H9 (cell line): ENCODE measurements around the gene SRPK2. TPM values are rescaled to one million over a fixed set of nuclear protein-coding genes. Genes with fewer than 3 reads are reported as not detected.

Experiments used
- DNase-seq: peaks from one replicate; pipeline ENCODE4 v3.0.0-alpha.2; 2017
- H2AFZ ChIP-seq: one replicate; pipeline ENCODE4 v1.6.1; 2013; ENCODE audit warnings: mild to moderate bottlenecking, low read length, control low read depth, moderate library complexity
- H2AK5ac ChIP-seq: 2 replicates; pipeline ENCODE4 v1.6.1; 2013; ENCODE audit warnings: low read length, control low read depth, mixed read lengths; ENCODE audit not compliant: insufficient read length
- H2BK120ac ChIP-seq: one replicate; pipeline ENCODE4 v1.6.1; 2013; ENCODE audit warnings: low read depth, mild to moderate bottlenecking, low read length, control low read depth, inconsistent platforms; ENCODE audit not compliant: poor library complexity, severe bottlenecking
- H2BK12ac ChIP-seq: 2 replicates; pipeline ENCODE4 v1.6.1; 2013; ENCODE audit warnings: low read length, control low read depth, mixed read lengths, low read depth; ENCODE audit not compliant: insufficient read length
- H2BK15ac ChIP-seq: 2 replicates; pipeline ENCODE4 v1.6.1; 2013; ENCODE audit warnings: low read depth, low read length, control low read depth
- H2BK20ac ChIP-seq: one replicate; pipeline ENCODE4 v1.6.1; 2013; ENCODE audit warnings: low read depth, mild to moderate bottlenecking, low read length, control low read depth, inconsistent platforms; ENCODE audit not compliant: poor library complexity, severe bottlenecking
- H2BK5ac ChIP-seq: 2 replicates; pipeline ENCODE4 v1.6.1; 2013; ENCODE audit warnings: low read length, control low read depth, mixed read lengths; ENCODE audit not compliant: insufficient read length
- H3K14ac ChIP-seq: 2 replicates; pipeline ENCODE4 v1.6.1; 2013; ENCODE audit warnings: low read length, control low read depth; ENCODE audit not compliant: insufficient read depth
- H3K18ac ChIP-seq: 2 replicates; pipeline ENCODE4 v1.6.1; 2013; ENCODE audit warnings: low read depth, mild to moderate bottlenecking, mixed read lengths, low read length, control low read depth; ENCODE audit not compliant: insufficient read length
- H3K23ac ChIP-seq: 2 replicates; pipeline ENCODE4 v1.6.1; 2013; ENCODE audit warnings: low read length, control low read depth, mixed read lengths, low read depth; ENCODE audit not compliant: insufficient read length
- H3K23me2 ChIP-seq: 2 replicates; pipeline ENCODE4 v1.6.1; 2013; ENCODE audit warnings: low read depth, mild to moderate bottlenecking, mixed read lengths, low read length, control low read depth; ENCODE audit not compliant: insufficient read length, poor library complexity, severe bottlenecking
- H3K27ac ChIP-seq: 2 replicates; pipeline ENCODE4 v1.5.1; 2013; ENCODE audit warnings: low read length, control low read depth, mixed read lengths, low read depth; ENCODE audit not compliant: insufficient read length
- H3K27me3 ChIP-seq: 2 replicates; pipeline ENCODE4 v1.6.1; 2013; ENCODE audit warnings: low read length, control low read depth, inconsistent platforms; ENCODE audit not compliant: insufficient read depth
- H3K4ac ChIP-seq: 2 replicates; pipeline ENCODE4 v1.6.1; 2013; ENCODE audit warnings: low read depth, mild to moderate bottlenecking, control low read depth, inconsistent platforms, low read length, moderate library complexity
- H3K4me1 ChIP-seq: 2 replicates; pipeline ENCODE4 v1.6.1; 2013; ENCODE audit warnings: low read length, control low read depth, inconsistent platforms; ENCODE audit not compliant: insufficient read depth
- H3K4me2 ChIP-seq: 2 replicates; pipeline ENCODE4 v1.6.1; 2013; ENCODE audit warnings: low read length, control low read depth, mixed read lengths; ENCODE audit not compliant: insufficient read length, insufficient read depth
- H3K56ac ChIP-seq: 2 replicates; pipeline ENCODE4 v1.6.1; 2013; ENCODE audit warnings: low read depth, mild to moderate bottlenecking, mixed read lengths, low read length, control low read depth; ENCODE audit not compliant: insufficient read length
- H3K79me1 ChIP-seq: 2 replicates; pipeline ENCODE4 v1.6.1; 2013; ENCODE audit warnings: low read depth, mild to moderate bottlenecking, moderate library complexity, low read length, control low read depth, inconsistent platforms; ENCODE audit not compliant: insufficient read depth, poor library complexity, severe bottlenecking
- H3K79me2 ChIP-seq: 2 replicates; pipeline ENCODE4 v1.6.1; 2013; ENCODE audit warnings: low read length, control low read depth, inconsistent platforms; ENCODE audit not compliant: insufficient read depth
- H3K9ac ChIP-seq: 2 replicates; pipeline ENCODE4 v1.6.1; 2013; ENCODE audit warnings: low read length, control low read depth, mixed read lengths; ENCODE audit not compliant: insufficient read length; ENCODE audit errors: extremely low read depth
- H3K9me3 ChIP-seq: one replicate; pipeline ENCODE4 v1.6.1; 2013; ENCODE audit warnings: low read depth, low read length, inconsistent platforms; ENCODE audit not compliant: control insufficient read depth
- H3T11ph ChIP-seq: one replicate; pipeline ENCODE4 v1.6.1; 2013; ENCODE audit warnings: mild to moderate bottlenecking, low read length, control low read depth, inconsistent platforms
- H4K20me1 ChIP-seq: one replicate; pipeline ENCODE4 v1.6.1; 2013; ENCODE audit not compliant: control insufficient read depth, insufficient read length, insufficient read depth
- H4K5ac ChIP-seq: 2 replicates; pipeline ENCODE4 v1.6.1; 2013; ENCODE audit warnings: low read depth, mild to moderate bottlenecking, mixed read lengths, low read length, control low read depth; ENCODE audit not compliant: insufficient read length
- H4K8ac ChIP-seq: replicated peaks from 2 replicates; pipeline ENCODE4 v1.6.1; 2013; ENCODE audit warnings: low read length, control low read depth, mixed read lengths, low read depth; ENCODE audit not compliant: insufficient read length
- H4K91ac ChIP-seq: 2 replicates; pipeline ENCODE4 v1.6.1; 2013; ENCODE audit warnings: low read depth, mild to moderate bottlenecking, moderate library complexity, mixed read lengths, low read length, control low read depth; ENCODE audit not compliant: insufficient read length
- H3K27ac Mint-ChIP-seq, 3 experiments: 2 replicates in 2 of 3; 3 replicates in 1 of 3; pipeline ENCODE4 v1.8.0; 2020 to 2021; ENCODE audit warnings: mixed read lengths in 3 of 3, mild to moderate bottlenecking in 1 of 3, moderate library complexity in 1 of 3
- H3K27me3 Mint-ChIP-seq: 2 replicates; pipeline ENCODE4 v1.8.0; 2021; ENCODE audit warnings: low read depth, mild to moderate bottlenecking, moderate library complexity, mixed read lengths
- H3K36me3 Mint-ChIP-seq, 3 experiments: 2 replicates in 2 of 3; 3 replicates in 1 of 3; pipeline ENCODE4 v1.8.0; 2020 to 2021; ENCODE audit warnings: low read depth in 3 of 3, mixed read lengths in 3 of 3; ENCODE audit not compliant: insufficient read depth in 1 of 3
- H3K4me1 Mint-ChIP-seq, 2 experiments: 2 replicates each; pipeline ENCODE4 v1.8.0; 2020; ENCODE audit warnings: mixed read lengths in 2 of 2
- H3K4me3 Mint-ChIP-seq, 2 experiments: 2 replicates in 1 of 2; 3 replicates in 1 of 2; pipeline ENCODE4 v1.8.0; 2020 to 2021; ENCODE audit warnings: mild to moderate bottlenecking in 2 of 2, mixed read lengths in 2 of 2, moderate library complexity in 1 of 2
- H3K9me3 Mint-ChIP-seq, 2 experiments: 2 replicates in 1 of 2; 3 replicates in 1 of 2; pipeline ENCODE4 v1.8.0; 2020; ENCODE audit warnings: mild to moderate bottlenecking in 2 of 2, mixed read lengths in 2 of 2, moderate library complexity in 1 of 2
- WGBS: extraction: QIAGEN DNeasy Blood & Tissue Kit; methylation state at CpG from one replicate; pipeline ENCODE4 v1.1.7; 2013; ENCODE audit warnings: missing lambda C conversion rate, low lambda C conversion rate, mixed read lengths; ENCODE audit not compliant: insufficient read length; ENCODE audit errors: extremely low coverage; 5-methylcytosine and 5-hydroxymethylcytosine counted together
- total RNA-seq: library from RNA; stranded (reverse); gene quantifications from 2 replicates; pipeline ENCODE4 v1.2.1, GENCODE V29; 2021
- TF ChIP-seq, protein P1 (sequence below): fragments of 200-600 bp; sonication (generic); conservative IDR thresholded peaks from 3 replicates; pipeline ENCODE4 v1.8.0; 2021; ENCODE audit warnings: antibody characterized with exemption, mild to moderate bottlenecking

SRPK2 gene
- total RNA-seq, 1 experiment from 2014 or later: 41.1 TPM

DNA sequence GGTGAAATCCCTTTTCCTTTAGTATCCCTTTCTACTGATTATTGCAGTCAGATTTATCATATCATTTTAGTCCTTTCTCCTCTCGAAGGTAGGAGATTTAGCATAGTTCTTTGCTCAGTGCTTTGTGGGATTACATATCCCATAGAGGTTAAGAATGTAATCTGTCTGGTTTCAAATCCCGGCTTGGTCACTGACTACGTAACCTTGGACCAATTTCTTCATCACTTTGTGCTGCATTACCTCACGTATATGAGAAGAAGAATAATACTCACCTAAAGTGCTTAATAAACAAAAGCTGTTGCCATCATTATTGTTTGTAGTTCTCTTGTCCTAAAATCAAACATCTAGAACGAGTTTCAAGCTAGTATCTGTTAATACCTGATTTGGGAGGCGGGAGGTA is 300.7 kb downstream of the SRPK2 start:
- Histone ChIP-seq H4K5ac (no peak overlapping the region), H2BK12ac (no peak overlapping the region), H3K23ac (no peak overlapping the region), H3K56ac (no peak overlapping the region), H3K27me3 (no peaks in the 10 kb centered on the region), H2BK5ac (no peak overlapping the region), H3K18ac (no peak overlapping the region), H3K4me1 (no peaks in the 10 kb centered on the region), H4K8ac (no peak overlapping the region), H3K79me1 (no peaks in the 10 kb centered on the region), H3K23me2 (no peaks in the 10 kb centered on the region), H3K14ac (no peak overlapping the region), H4K20me1 (no peaks in the 10 kb centered on the region), H3K79me2 (no peaks in the 10 kb centered on the region), H3K4ac (no peak overlapping the region), H3K27ac (no peak overlapping the region), H3K4me2 (no peak overlapping the region), H4K91ac (no peak overlapping the region), H3K9me3 (no peaks in the 10 kb centered on the region), H2BK15ac (no peak overlapping the region), H2BK20ac (no peak overlapping the region), H2BK120ac (no peak overlapping the region), H3T11ph (no peak overlapping the region), H2AFZ (no peak overlapping the region), H3K9ac (no peak overlapping the region), H2AK5ac (no peak overlapping the region)
- no CpG with 5 or more reads among the region's 6 CpGs for WGBS
- H3K27ac Mint-ChIP-seq: no peak overlapping the region
- no peak overlapping the region for H3K4me3 Mint-ChIP-seq
- no peaks in the 10 kb centered on the region for H3K27me3 Mint-ChIP-seq
- TF ChIP-seq, protein P1, sequence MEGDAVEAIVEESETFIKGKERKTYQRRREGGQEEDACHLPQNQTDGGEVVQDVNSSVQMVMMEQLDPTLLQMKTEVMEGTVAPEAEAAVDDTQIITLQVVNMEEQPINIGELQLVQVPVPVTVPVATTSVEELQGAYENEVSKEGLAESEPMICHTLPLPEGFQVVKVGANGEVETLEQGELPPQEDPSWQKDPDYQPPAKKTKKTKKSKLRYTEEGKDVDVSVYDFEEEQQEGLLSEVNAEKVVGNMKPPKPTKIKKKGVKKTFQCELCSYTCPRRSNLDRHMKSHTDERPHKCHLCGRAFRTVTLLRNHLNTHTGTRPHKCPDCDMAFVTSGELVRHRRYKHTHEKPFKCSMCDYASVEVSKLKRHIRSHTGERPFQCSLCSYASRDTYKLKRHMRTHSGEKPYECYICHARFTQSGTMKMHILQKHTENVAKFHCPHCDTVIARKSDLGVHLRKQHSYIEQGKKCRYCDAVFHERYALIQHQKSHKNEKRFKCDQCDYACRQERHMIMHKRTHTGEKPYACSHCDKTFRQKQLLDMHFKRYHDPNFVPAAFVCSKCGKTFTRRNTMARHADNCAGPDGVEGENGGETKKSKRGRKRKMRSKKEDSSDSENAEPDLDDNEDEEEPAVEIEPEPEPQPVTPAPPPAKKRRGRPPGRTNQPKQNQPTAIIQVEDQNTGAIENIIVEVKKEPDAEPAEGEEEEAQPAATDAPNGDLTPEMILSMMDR: no peak
- H3K4me1 Mint-ChIP-seq: no peaks in the 10 kb centered on the region
- no peaks in the 10 kb centered on the region for H3K9me3 Mint-ChIP-seq
- H3K36me3 Mint-ChIP-seq: peaks cover 27 to 62% (median 48%) of the 10 kb centered on the region in 3 experiments; a peak in 6 of 7 replicates
- no peak for DNase-seq
